ENCODE data around the gene AJM1. TPM values are rescaled to one million over a fixed set of nuclear protein-coding genes. Genes with fewer than 3 reads are reported as not detected.

The AJM1 gene
- total RNA-seq, 2 donors from 2014 or later: 1.4 to 3.5 TPM

GRCh38 chr9:136829412-136829811, 12.9 kb upstream of the AJM1 start:
- H3K9me3 ChIP-seq (ENCODE audit: control insufficient read depth, low read length): no peaks in the 10 kb centered on the region
- TF ChIP-seq CTCF (conservative IDR thresholded peaks at IDR 0.05): peak; percentile 40
- Mint-ChIP-seq H3K4me3 (no peak overlapping the region), H3K27ac (no peak overlapping the region), H3K4me1 (no peaks in the 10 kb centered on the region), H3K27me3 (ENCODE audit: insufficient read depth) (no peaks in the 10 kb centered on the region), H3K36me3 (ENCODE audit: low read depth) (peaks cover 55% of the 10 kb centered on the region), H3K9me3 (no peaks in the 10 kb centered on the region)
- no peak overlapping the region for H3K9ac ChIP-seq (ENCODE audit: extremely low read depth, low read length, poor library complexity, severe bottlenecking)
- H3K36me3 ChIP-seq (ENCODE audit: control insufficient read depth, insufficient read depth, low read length): peaks cover 77% of the 10 kb centered on the region
- WGBS, 2 experiments (ENCODE audit: insufficient coverage in 1 of 2, insufficient read length in 1 of 2): 95 to 96% methylated on average over 7 to 14 of the region's 14 CpGs
- no peaks in the 10 kb centered on the region for H3K27me3 ChIP-seq (ENCODE audit: control insufficient read depth, insufficient read depth, low read length, poor library complexity, severe bottlenecking)
- H3K4me1 ChIP-seq (ENCODE audit: control insufficient read depth, insufficient read depth, low read length): no peaks in the 10 kb centered on the region
- no peak overlapping the region for H3K27ac ChIP-seq (ENCODE audit: low read depth, low read length)
- no peak for DNase-seq
- no peak overlapping the region for H3K4me3 ChIP-seq (ENCODE audit: low read length)

GRCh38 chr9:136829981-136830885, 12.0 kb upstream of the AJM1 start:
- H3K4me1 Mint-ChIP-seq: no peaks in the 10 kb centered on the region
- Histone ChIP-seq H3K9ac (ENCODE audit: extremely low read depth, low read length, poor library complexity, severe bottlenecking) (no peak overlapping the region), H3K27ac (ENCODE audit: low read depth, low read length) (no peak overlapping the region), H3K36me3 (ENCODE audit: control insufficient read depth, insufficient read depth, low read length) (peaks cover 69% of the 10 kb centered on the region), H3K4me1 (ENCODE audit: control insufficient read depth, insufficient read depth, low read length) (no peaks in the 10 kb centered on the region), H3K9me3 (ENCODE audit: control insufficient read depth, low read length) (no peaks in the 10 kb centered on the region), H3K4me3 (ENCODE audit: low read length) (no peak overlapping the region), H3K27me3 (ENCODE audit: control insufficient read depth, insufficient read depth, low read length, poor library complexity, severe bottlenecking) (no peaks in the 10 kb centered on the region)
- no peaks in the 10 kb centered on the region for H3K27me3 Mint-ChIP-seq (ENCODE audit: insufficient read depth)
- peaks cover 50% of the 10 kb centered on the region for H3K36me3 Mint-ChIP-seq (ENCODE audit: low read depth)
- DNase-seq: no peak
- no peaks in the 10 kb centered on the region for H3K9me3 Mint-ChIP-seq
- TF ChIP-seq CTCF (conservative IDR thresholded peaks at IDR 0.05): no peak
- no peak overlapping the region for H3K4me3 Mint-ChIP-seq
- no peak overlapping the region for H3K27ac Mint-ChIP-seq
- WGBS, 2 experiments (ENCODE audit: insufficient coverage in 1 of 2, insufficient read length in 1 of 2): 93 to 94% methylated on average over 25 to 41 of the region's 41 CpGs

GRCh38 chr9:136831002-136831719, 11.1 kb upstream of the AJM1 start:
- peaks cover 50% of the 10 kb centered on the region for H3K36me3 Mint-ChIP-seq (ENCODE audit: low read depth)
- H3K9ac ChIP-seq (ENCODE audit: extremely low read depth, low read length, poor library complexity, severe bottlenecking): no peak overlapping the region

More at GRCh38 chr9:136831002-136831719, 11.1 kb upstream of the AJM1 start:
- H3K4me1 Mint-ChIP-seq: no peaks in the 10 kb centered on the region
- DNase-seq: no peak
- H3K4me1 ChIP-seq (ENCODE audit: control insufficient read depth, insufficient read depth, low read length): no peaks in the 10 kb centered on the region
- H3K27ac ChIP-seq (ENCODE audit: low read depth, low read length): no peak overlapping the region
- H3K4me3 Mint-ChIP-seq: no peak overlapping the region
- peaks cover 61% of the 10 kb centered on the region for H3K36me3 ChIP-seq (ENCODE audit: control insufficient read depth, insufficient read depth, low read length)
- no peaks in the 10 kb centered on the region for H3K9me3 ChIP-seq (ENCODE audit: control insufficient read depth, low read length)
- no peaks in the 10 kb centered on the region for H3K27me3 ChIP-seq (ENCODE audit: control insufficient read depth, insufficient read depth, low read length, poor library complexity, severe bottlenecking)
- 93 to 94% methylated on average over 25 to 30 of the region's 30 CpGs for WGBS, 2 experiments (ENCODE audit: insufficient coverage in 1 of 2, insufficient read length in 1 of 2)
- no peak for TF ChIP-seq CTCF (conservative IDR thresholded peaks at IDR 0.05)
- no peak overlapping the region for H3K27ac Mint-ChIP-seq
- H3K9me3 Mint-ChIP-seq: no peaks in the 10 kb centered on the region
- no peak overlapping the region for H3K4me3 ChIP-seq (ENCODE audit: low read length)
- H3K27me3 Mint-ChIP-seq (ENCODE audit: insufficient read depth): no peaks in the 10 kb centered on the region
